GM12878 (cell line): ENCODE results near the gene NLGN1. TPM values are rescaled to one million over a fixed set of nuclear protein-coding genes. Genes with fewer than 3 reads are reported as not detected.

ENCODE experiments used
- ATAC-seq: fragments of 200-7000 bp; cut with Tn5 transposase; 3 replicates; pipeline ENCODE4 v1.9.1; 2020; ENCODE audit warnings: mild to moderate bottlenecking, moderate library complexity
- BruUV-seq: library from RNA; stranded (reverse); fragments of 400-500 nt; replicated peaks from 2 replicates; lab custom pipeline; 2021; lab: Mats Ljungman, UMichigan
- CTCF ChIA-PET: fragments of 300-600 bp; sonication (Branson Sonifier 250); formaldehyde crosslinking; extraction: SDS; loops from one replicate; lab custom pipeline; 2021; ENCODE audit warnings: inconsistent platforms; lab: Yijun Ruan, JAX
- POLR2A ChIA-PET: fragments of 350-600 bp; formaldehyde crosslinking; extraction: SDS; loops from one replicate; lab custom pipeline; 2021; ENCODE audit warnings: inconsistent platforms; lab: Charles Lee
- RAD21 ChIA-PET: fragments of 300-600 bp; sonication (Branson Sonifier 250); formaldehyde crosslinking; loops from one replicate; lab custom pipeline; 2023; ENCODE audit warnings: antibody characterized with exemption; ENCODE audit not compliant: unreplicated experiment; lab: Charles Lee
- SMC1A ChIA-PET: fragments of 300-600 bp; sonication (Branson Sonifier 250); formaldehyde crosslinking; loops from one replicate; lab custom pipeline; 2023; ENCODE audit not compliant: unreplicated experiment, uncharacterized antibody; lab: Charles Lee
- DNase-seq: peaks from one replicate; pipeline ENCODE4 v3.0.0-alpha.2; 2011; ENCODE audit warnings: low read depth, low spot score
- FAIRE-seq: peaks from 3 replicates; lab custom pipeline; 2011; peaks lifted over from hg19 to GRCh38; lab: Jason Lieb, UNC
- H2AFZ ChIP-seq: 2 replicates; pipeline ENCODE4 v1.6.0; 2011; ENCODE audit warnings: low read depth, low read length, control low read depth; ENCODE audit not compliant: control insufficient read depth
- H3K27ac ChIP-seq: 2 replicates; pipeline ENCODE4 v1.5.1; 2011; ENCODE audit warnings: control low read depth; ENCODE audit not compliant: control insufficient read depth, insufficient read depth
- H3K27me3 ChIP-seq, 2 experiments: replicated peaks in 1 of 2; 2 replicates each; pipeline versions ENCODE4 v1.6.0 to v1.6.1; 2011; ENCODE audit warnings: low read length in 1 of 2; ENCODE audit not compliant: control insufficient read depth in 2 of 2, insufficient read depth in 2 of 2
- H3K36me3 ChIP-seq, 2 experiments: 2 replicates each; pipeline ENCODE4 v1.5.1; 2011; ENCODE audit warnings: low read length in 1 of 2; ENCODE audit not compliant: control insufficient read depth in 2 of 2, insufficient read depth in 2 of 2
- H3K4me1 ChIP-seq: 2 replicates; pipeline ENCODE4 v1.6.1; 2011; ENCODE audit warnings: mild to moderate bottlenecking, low read length, moderate library complexity, mixed read lengths; ENCODE audit not compliant: control insufficient read depth, insufficient read depth
- H3K4me2 ChIP-seq: 2 replicates; pipeline ENCODE4 v1.6.0; 2011; ENCODE audit warnings: control low read depth; ENCODE audit not compliant: control insufficient read depth, insufficient read depth
- H3K4me3 ChIP-seq: fragments of 200-600 bp; sonication (generic); 2 replicates; pipeline ENCODE4 v1.5.1; 2016
- H3K79me2 ChIP-seq: 2 replicates; pipeline ENCODE4 v1.6.0; 2011; ENCODE audit warnings: low read length; ENCODE audit not compliant: control insufficient read depth, insufficient read depth
- H3K9ac ChIP-seq: 2 replicates; pipeline ENCODE4 v1.8.0; 2011; ENCODE audit warnings: low read length, control low read depth, mixed read lengths; ENCODE audit not compliant: control insufficient read depth, insufficient read depth
- H3K9me3 ChIP-seq: replicated peaks from 3 replicates; pipeline ENCODE4 v1.5.1; 2011; ENCODE audit warnings: mild to moderate bottlenecking, low read length; ENCODE audit not compliant: control insufficient read depth, insufficient read depth
- H4K20me1 ChIP-seq: 2 replicates; pipeline ENCODE4 v1.6.0; 2011; ENCODE audit not compliant: control insufficient read depth, insufficient read depth
- CBX3 ChIP-seq: fragments of 200-600 bp; sonication (generic); IDR thresholded peaks from 2 replicates; pipeline ENCODE4 v1.6.1; 2016; ENCODE audit warnings: low read depth, borderline replicate concordance
- HDGF ChIP-seq: fragments of 450-650 bp; IDR thresholded peaks from 2 replicates; pipeline ENCODE4 v1.6.1; 2016; ENCODE audit warnings: antibody characterized with exemption
- SMARCA5 ChIP-seq: fragments of 450-650 bp; IDR thresholded peaks from 2 replicates; pipeline ENCODE4 v1.6.1; 2017; ENCODE audit warnings: mild to moderate bottlenecking
- SPI1 ChIP-seq: IDR thresholded peaks from 2 replicates; pipeline ENCODE4 v1.6.1; 2011; ENCODE audit warnings: low read depth, mild to moderate bottlenecking, low read length, moderate library complexity, borderline replicate concordance; ENCODE audit not compliant: insufficient read depth
- TARDBP ChIP-seq: IDR thresholded peaks from 2 replicates; pipeline ENCODE4 v1.6.1; 2016; ENCODE audit warnings: borderline replicate concordance
- TBL1XR1 ChIP-seq: IDR thresholded peaks from 2 replicates; pipeline ENCODE4 v1.6.1; 2012; ENCODE audit warnings: low read depth, low read length, improper control_type of control experiment
- TCF7 ChIP-seq: IDR thresholded peaks from 2 replicates; pipeline ENCODE4 v1.6.1; 2014; ENCODE audit warnings: antibody characterized with exemption, borderline replicate concordance
- WRNIP1 ChIP-seq: IDR thresholded peaks from 2 replicates; pipeline ENCODE4 v1.6.1; 2011; ENCODE audit warnings: low read depth, low read length, improper control_type of control experiment, borderline replicate concordance
- ZBTB33 ChIP-seq: fragments of 450-650 bp; IDR thresholded peaks from 2 replicates; pipeline ENCODE4 v1.6.1; 2017; ENCODE audit warnings: mild to moderate bottlenecking
- WGBS: methylation state at CpG from one replicate; pipeline ENCODE4 v1.1.6; 2016; ENCODE audit warnings: low lambda C conversion rate; ENCODE audit not compliant: insufficient replicate concordance, insufficient coverage; ENCODE audit errors: missing lambda C conversion rate; 5-methylcytosine and 5-hydroxymethylcytosine counted together
- in situ Hi-C: fragments of 300-500 bp; cut with MboI; formaldehyde crosslinking; loops from 9 replicates; pipeline ENCODE4 v1.14.3; 2018; ENCODE audit warnings: mixed read lengths
- intact Hi-C: fragments of 100-400 bp; cut with micrococcal nuclease; formaldehyde crosslinking; loops from one replicate; pipeline ENCODE4 v1.14.2; 2022; ENCODE audit not compliant: unreplicated experiment
- polyA plus RNA-seq, 11 experiments: library from polyadenylated mRNA; depleted of rRNA in 4 of 11; unstranded in 6 of 11; stranded (reverse) in 5 of 11; fragments of >200 nt; fragmentation: Nextera tagmentation in 4 of 11; fragmentation: Illumina TruSeq in 1 of 11; extraction: Ambion mirVana in 4 of 11; extraction: Trizol in 1 of 11; gene quantifications; 1 replicate in 1 of 11; 2 replicates in 10 of 11; pipeline versions ENCODE4 v1.2.1 to v1.2.3, GENCODE V29; 2011 to 2016; ENCODE audit warnings: inconsistent platforms in 2 of 11, missing spikeins in 2 of 11, low read depth in 1 of 11
- total RNA-seq, 4 experiments: library from RNA; depleted of rRNA in 3 of 4; stranded (reverse); fragments of >200 nt in 3 of 4; fragmentation: Illumina TruSeq in 1 of 4; extraction: Trizol in 1 of 4; gene quantifications; 2 replicates each; pipeline versions ENCODE4 v1.2.1 to v1.2.3, GENCODE V29; 2013 to 2021
- TF ChIP-seq, protein P1 (sequence below): IDR thresholded peaks from 2 replicates; pipeline ENCODE4 v1.6.1; 2012; ENCODE audit warnings: low read length, inconsistent platforms

Gene NLGN1
- total and polyA plus RNA-seq, 10 of the 15 experiments (the other 5 are each of a cell fraction or from before 2014, with no cell fraction given), result not detected

- ChIA-PET CTCF (no interaction called here), SMC1A (interaction anchor here (0.6 kb wide), 1 partner anchor 1206 kb away, joined by 3 read pairs; no protein-coding TSS in a partner anchor), RAD21 (no interaction called here), POLR2A (no interaction called here)
- no peak for FAIRE-seq
- TF ChIP-seq TBL1XR1 (no peak), CBX3 (no peak), WRNIP1 (no peak), SPI1 (no peak)
- H3K9ac ChIP-seq, result no peak overlapping the region
- WGBS, result 3% methylated on average over 3 of the region's 3 CpGs
- no peaks in the 10 kb centered on the region for H3K4me1 ChIP-seq
- no peaks in the 10 kb centered on the region for H3K36me3 ChIP-seq
- H3K79me2 ChIP-seq, result no peaks in the 10 kb centered on the region
- H3K4me3 ChIP-seq, result no peak overlapping the region
- no peaks in the 10 kb centered on the region for H3K9me3 ChIP-seq
- no peak overlapping the region for H2AFZ ChIP-seq
- ATAC-seq, result no peak
- H4K20me1 ChIP-seq, result no peaks in the 10 kb centered on the region
- H3K27me3 ChIP-seq, result no peaks in the 10 kb centered on the region
- H3K4me2 ChIP-seq, result no peak overlapping the region
- H3K27ac ChIP-seq, result no peak overlapping the region
- in situ Hi-C loops, result no loop called here
- intact Hi-C loops, result no loop called here
- DNase-seq, result no peak
- no TSS peak for BruUV-seq
Observed at GRCh38 chr3:173744479-173744878, 346.9 kb downstream of the NLGN1 start.

- Histone ChIP-seq H3K4me1 (no peaks in the 10 kb centered on the region), H3K4me2 (no peak overlapping the region), H4K20me1 (no peaks in the 10 kb centered on the region)
- ATAC-seq, result no peak
- no TSS peak for BruUV-seq
- SMC1A ChIA-PET, result interaction anchor here (1.2 kb wide), 1 partner anchor 12 kb away, joined by 3 read pairs; no protein-coding TSS in a partner anchor
- no peak for FAIRE-seq
- in situ Hi-C loops, result no loop called here
- RAD21 ChIA-PET, result no interaction called here
- TF ChIP-seq TARDBP (no peak), SMARCA5 (no peak), ZBTB33 (no peak), TCF7 (no peak), HDGF (no peak)
- TF ChIP-seq, protein P1, sequence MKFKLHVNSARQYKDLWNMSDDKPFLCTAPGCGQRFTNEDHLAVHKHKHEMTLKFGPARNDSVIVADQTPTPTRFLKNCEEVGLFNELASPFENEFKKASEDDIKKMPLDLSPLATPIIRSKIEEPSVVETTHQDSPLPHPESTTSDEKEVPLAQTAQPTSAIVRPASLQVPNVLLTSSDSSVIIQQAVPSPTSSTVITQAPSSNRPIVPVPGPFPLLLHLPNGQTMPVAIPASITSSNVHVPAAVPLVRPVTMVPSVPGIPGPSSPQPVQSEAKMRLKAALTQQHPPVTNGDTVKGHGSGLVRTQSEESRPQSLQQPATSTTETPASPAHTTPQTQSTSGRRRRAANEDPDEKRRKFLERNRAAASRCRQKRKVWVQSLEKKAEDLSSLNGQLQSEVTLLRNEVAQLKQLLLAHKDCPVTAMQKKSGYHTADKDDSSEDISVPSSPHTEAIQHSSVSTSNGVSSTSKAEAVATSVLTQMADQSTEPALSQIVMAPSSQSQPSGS, result no peak
- TF ChIP-seq, all 136 proteins: peak for 0
- POLR2A ChIA-PET, result no interaction called here
- intact Hi-C loops, result no loop called here
- Histone ChIP-seq H2AFZ (no peak overlapping the region), H3K36me3 (no peaks in the 10 kb centered on the region), H3K27me3 (no peaks in the 10 kb centered on the region), H3K27ac (no peak overlapping the region), H3K79me2 (no peaks in the 10 kb centered on the region), H3K9me3 (no peaks in the 10 kb centered on the region), H3K9ac (no peak overlapping the region), H3K4me3 (no peak overlapping the region)
- CTCF ChIA-PET, result no interaction called here
- WGBS, result 38% methylated on average over 4 of the region's 4 CpGs
- no peak for DNase-seq
Observed at GRCh38 chr3:173744895-173745294, 347.4 kb downstream of the NLGN1 start.
